ENCODE data around the gene TBCD. TPM values are rescaled to one million over a fixed set of nuclear protein-coding genes. Genes with fewer than 3 reads are reported as not detected.

TBCD gene
- total RNA-seq, 3 donors from 2014 or later, result 41.3 to 76.0 (median 55.4) TPM

GRCh38 chr17:82892899-82893565, 141.2 kb downstream of the TBCD start:
- H3K36me3 ChIP-seq (ENCODE audit: low read depth), result no peaks in the 10 kb centered on the region
- ATAC-seq, result peak; percentile 25

GRCh38 chr17:82893779-82894178, 141.9 kb downstream of the TBCD start:
- TF ChIP-seq CTCF (IDR thresholded peaks at IDR 0.05), result no peak

More at GRCh38 chr17:82892899-82893565, 141.2 kb downstream of the TBCD start:
- intact Hi-C loops (cut with DNase I, micrococcal nuclease), result no loop called here
- DNase-seq, result peak in 1 of 3 donors; percentile 49
- no peak for TF ChIP-seq CTCF (IDR thresholded peaks at IDR 0.05)
- Histone ChIP-seq H3K4me3 (no peak overlapping the region), H3K4me1 (ENCODE audit: low read depth) (peaks cover 24% of the 10 kb centered on the region), H3K9me3 (no peaks in the 10 kb centered on the region)

GRCh38 chr17:82894389-82894788, 142.5 kb downstream of the TBCD start:
- Histone ChIP-seq H3K4me3 (no peak overlapping the region), H3K36me3 (ENCODE audit: low read depth) (no peaks in the 10 kb centered on the region), H3K4me1 (ENCODE audit: low read depth) (peaks cover 14% of the 10 kb centered on the region), H3K9me3 (no peaks in the 10 kb centered on the region)
- DNase-seq (no peak), ATAC-seq (no peak)
- TF ChIP-seq CTCF (IDR thresholded peaks at IDR 0.05), result no peak
- intact Hi-C loops (cut with DNase I, micrococcal nuclease), result no loop called here

More at GRCh38 chr17:82893779-82894178, 141.9 kb downstream of the TBCD start:
- peaks cover 20% of the 10 kb centered on the region for H3K4me1 ChIP-seq (ENCODE audit: low read depth)
- DNase-seq, result peak in 1 of 3 donors; percentile 13
- no peaks in the 10 kb centered on the region for H3K9me3 ChIP-seq
- intact Hi-C loops (cut with DNase I, micrococcal nuclease), result no loop called here
- ATAC-seq, result no peak
- no peak overlapping the region for H3K4me3 ChIP-seq
- H3K36me3 ChIP-seq (ENCODE audit: low read depth), result no peaks in the 10 kb centered on the region

- Histone ChIP-seq H3K4me3 (no peak overlapping the region), H3K36me3 (ENCODE audit: low read depth) (no peaks in the 10 kb centered on the region), H3K9me3 (no peaks in the 10 kb centered on the region), H3K4me1 (ENCODE audit: low read depth) (peaks cover 7% of the 10 kb centered on the region)
- ATAC-seq (no peak), DNase-seq (peak in 1 of 3 donors; percentile 41)
- intact Hi-C loops (cut with DNase I, micrococcal nuclease), result no loop called here
- TF ChIP-seq CTCF (IDR thresholded peaks at IDR 0.05), result no peak
Measured at GRCh38 chr17:82895087-82895486, 143.2 kb downstream of the TBCD start.

- DNase-seq (no peak), ATAC-seq (no peak)
- no peaks in the 10 kb centered on the region for H3K36me3 ChIP-seq (ENCODE audit: low read depth)
- TF ChIP-seq CTCF (IDR thresholded peaks at IDR 0.05), result no peak
- intact Hi-C loops (cut with DNase I, micrococcal nuclease), result no loop called here
- no peaks in the 10 kb centered on the region for H3K9me3 ChIP-seq
- no peak overlapping the region for H3K4me3 ChIP-seq
- H3K4me1 ChIP-seq (ENCODE audit: low read depth), result peaks cover 5% of the 10 kb centered on the region
Measured at GRCh38 chr17:82896071-82897000, 144.5 kb downstream of the TBCD start.

Data from mucosa of descending colon (tissue), 3 donors.